ENCODE results near the gene AP2S1. TPM values are rescaled to one million over a fixed set of nuclear protein-coding genes. Genes with fewer than 3 reads are reported as not detected.
"Not testable (repeated sequence)": the region's sequence is repeated elsewhere in the genome, so short reads cannot be mapped to it uniquely, and the experiment has no call there.

The AP2S1 gene
- total RNA-seq, 6 experiments from 2014 or later, result 416 to 479 (median 463) TPM

DNA sequence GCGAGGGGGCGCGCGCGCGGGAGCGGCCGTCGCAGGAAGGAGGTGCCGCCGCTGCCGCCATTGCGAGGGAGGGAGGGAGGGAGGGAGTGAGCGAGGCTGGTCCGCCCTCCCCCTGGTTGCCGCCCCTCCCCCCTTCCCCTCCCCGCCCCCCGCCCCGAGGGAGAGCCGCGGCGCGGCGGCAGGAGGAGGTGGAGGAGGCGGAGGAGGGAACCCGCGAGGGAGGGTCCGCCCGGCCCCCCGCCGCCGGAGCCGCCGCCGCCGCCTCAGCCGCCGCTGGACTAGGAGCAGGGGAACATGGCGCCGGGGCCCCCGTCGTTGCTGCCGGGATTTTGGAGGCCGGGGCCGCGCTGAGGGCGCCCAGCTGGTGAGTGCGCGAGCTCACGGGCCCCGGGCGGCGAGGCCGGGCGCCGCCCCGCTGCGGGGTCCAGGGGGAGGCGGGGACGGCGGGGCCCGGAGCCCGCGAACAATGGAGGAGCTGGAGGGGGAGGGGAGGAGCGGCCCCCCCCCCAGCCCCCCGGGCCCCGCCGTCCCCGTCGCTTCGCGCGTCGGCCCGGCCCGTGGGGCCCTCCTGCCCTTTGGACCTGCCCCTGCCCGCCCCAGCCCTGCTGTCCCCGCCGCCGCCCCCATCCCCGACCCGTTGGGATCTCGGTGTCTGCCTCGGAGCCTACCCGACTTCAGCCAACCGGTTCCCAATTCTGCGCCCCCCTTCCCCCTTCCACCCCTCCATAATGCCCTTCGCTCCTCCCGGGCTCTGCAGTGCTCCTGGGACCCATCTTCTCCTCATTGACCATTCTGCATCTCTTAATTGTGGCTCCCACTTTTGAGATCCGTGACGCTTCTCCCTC is 10.4 kb upstream of the AP2S1 start, which contains the start of gene ARHGAP35:
Gene ARHGAP35, plus strand, starts transcription at position 152 of the 845 bp plus-strand sequence. CDS start 57,679 bp downstream, outside the sequence.
- Mint-ChIP-seq H3K36me3 (ENCODE audit: low read depth) (peaks cover 13% of the 10 kb centered on the region; the same call in 1 of the 2 replicates), H3K27me3 (ENCODE audit: insufficient read depth) (peaks cover 6% of the 10 kb centered on the region), H3K4me1 (ENCODE audit: low read depth) (peaks cover 16% of the 10 kb centered on the region), H3K27ac (peak within 1 kb of the TSS; percentile 93), H3K9me3 (no peaks in the 10 kb centered on the region), H3K4me3 (peak within 1 kb of the TSS; percentile 89)
- no peak; the same call in 1 of the 2 replicates for TF ChIP-seq CTCF (IDR thresholded peaks at IDR 0.05)
- DNase-seq, result no peak

DNA sequence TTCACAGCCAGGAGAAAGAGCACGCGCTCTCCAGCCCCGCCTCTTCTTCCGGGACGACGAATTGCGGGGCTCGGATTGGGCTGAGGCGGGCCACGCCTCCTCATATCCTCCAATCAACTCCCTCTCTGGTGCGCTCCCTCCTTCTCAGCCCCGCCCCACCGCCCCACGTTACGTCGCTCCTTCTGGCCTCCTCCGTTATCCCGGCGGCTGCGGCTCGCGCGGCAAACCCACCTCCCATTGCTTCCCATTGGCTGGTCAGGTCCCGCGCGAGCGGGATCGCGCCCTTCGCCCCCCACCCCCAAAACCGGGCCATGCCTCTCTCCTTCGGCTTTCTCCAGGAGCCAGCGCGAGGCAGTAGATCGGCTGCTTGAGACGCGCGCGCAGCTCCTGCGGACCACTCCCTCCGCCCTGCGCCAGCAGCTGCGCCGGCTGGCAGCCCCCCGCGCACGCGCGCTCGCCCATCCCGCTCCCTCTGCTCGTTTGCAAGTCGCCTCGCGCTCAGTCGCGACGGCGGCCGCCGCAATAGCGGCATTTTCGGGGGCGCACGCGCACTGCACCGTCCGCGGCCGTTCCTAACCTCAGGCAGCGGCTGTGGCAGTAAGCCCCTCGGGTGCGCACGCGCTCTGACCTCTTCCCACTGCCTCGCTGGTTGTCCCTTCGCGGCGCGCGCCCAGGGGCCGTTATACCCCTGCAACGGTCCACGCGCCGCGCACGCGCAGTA is 9.6 kb upstream of the AP2S1 start:
- H3K36me3 Mint-ChIP-seq (ENCODE audit: low read depth), result peaks cover 7% of the 10 kb centered on the region; the same call in 1 of the 2 replicates
- DNase-seq, result peak; percentile 99
- peak overlapping the region; percentile 89 for H3K4me3 Mint-ChIP-seq
- peaks cover 17% of the 10 kb centered on the region for H3K4me1 Mint-ChIP-seq (ENCODE audit: low read depth)
- peaks cover 7% of the 10 kb centered on the region for H3K27me3 Mint-ChIP-seq (ENCODE audit: insufficient read depth)
- peak overlapping the region; percentile 93 for H3K27ac Mint-ChIP-seq
- H3K9me3 Mint-ChIP-seq, result no peaks in the 10 kb centered on the region
- peak; percentile 36 for TF ChIP-seq CTCF (IDR thresholded peaks at IDR 0.05)

DNA sequence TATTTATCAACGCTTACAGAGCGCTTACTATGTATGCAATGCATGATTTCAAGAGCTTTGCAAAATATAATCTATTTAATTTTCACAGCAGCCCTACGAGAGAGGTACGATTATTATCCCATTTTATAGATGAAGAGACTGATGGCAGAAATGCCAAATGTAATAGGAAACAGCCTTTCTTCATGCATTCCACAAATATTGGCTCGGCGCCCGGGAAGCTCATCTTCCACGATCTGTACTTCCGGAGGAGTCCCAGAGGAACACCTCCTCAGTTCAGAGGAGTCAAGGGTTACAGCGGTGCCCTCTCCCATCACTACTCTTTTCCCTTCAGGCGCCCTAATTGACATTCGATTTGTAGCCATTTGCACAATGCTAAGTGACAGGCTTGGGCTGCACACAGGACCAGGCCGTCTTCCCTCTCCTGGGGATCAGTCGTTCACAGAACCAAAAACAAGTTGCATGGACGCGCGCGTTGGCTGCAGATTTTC is 9.0 kb upstream of the AP2S1 start:
- Mint-ChIP-seq H3K9me3 (no peaks in the 10 kb centered on the region), H3K27me3 (ENCODE audit: insufficient read depth) (peaks cover 7% of the 10 kb centered on the region), H3K36me3 (ENCODE audit: low read depth) (peaks cover 4% of the 10 kb centered on the region; the same call in 1 of the 2 replicates), H3K27ac (peak overlapping the region; percentile 93), H3K4me1 (ENCODE audit: low read depth) (peaks cover 17% of the 10 kb centered on the region), H3K4me3 (peak overlapping the region; percentile 89)
- DNase-seq, result peak; percentile 70
- no peak for TF ChIP-seq CTCF (IDR thresholded peaks at IDR 0.05)

- Mint-ChIP-seq H3K4me3 (peak overlapping the region; percentile 89), H3K9me3 (no peaks in the 10 kb centered on the region), H3K36me3 (ENCODE audit: low read depth) (peaks cover 4% of the 10 kb centered on the region; the same call in 1 of the 2 replicates), H3K27ac (peak overlapping the region; percentile 92), H3K27me3 (ENCODE audit: insufficient read depth) (peaks cover 7% of the 10 kb centered on the region), H3K4me1 (ENCODE audit: low read depth) (peaks cover 17% of the 10 kb centered on the region)
- peak; percentile 96 for DNase-seq
- peak; percentile 80 for TF ChIP-seq CTCF (IDR thresholded peaks at IDR 0.05)
Observed at GRCh38 chr19:46856062-46857022, 5.7 kb upstream of the AP2S1 start.

GRCh38 chr19:46854698-46855097 is 4.1 kb upstream of the AP2S1 start:
- H3K27ac Mint-ChIP-seq; H3K36me3 Mint-ChIP-seq (ENCODE audit: low read depth); H3K9me3 Mint-ChIP-seq; H3K27me3 Mint-ChIP-seq (ENCODE audit: insufficient read depth); DNase-seq; H3K4me3 Mint-ChIP-seq: not testable (repeated sequence)
- peaks cover 17% of the 10 kb centered on the region for H3K4me1 Mint-ChIP-seq (ENCODE audit: low read depth)

All from HFFc6 (cell line).